Hepatic stellate cell (primary cell): Measurements from ENCODE around the gene MDN1.

Source experiments
- DNase-seq: peaks from one replicate; pipeline ENCODE4 v3.0.0; 2011; ENCODE audit warnings: low spot score

MDN1 gene

DNA sequence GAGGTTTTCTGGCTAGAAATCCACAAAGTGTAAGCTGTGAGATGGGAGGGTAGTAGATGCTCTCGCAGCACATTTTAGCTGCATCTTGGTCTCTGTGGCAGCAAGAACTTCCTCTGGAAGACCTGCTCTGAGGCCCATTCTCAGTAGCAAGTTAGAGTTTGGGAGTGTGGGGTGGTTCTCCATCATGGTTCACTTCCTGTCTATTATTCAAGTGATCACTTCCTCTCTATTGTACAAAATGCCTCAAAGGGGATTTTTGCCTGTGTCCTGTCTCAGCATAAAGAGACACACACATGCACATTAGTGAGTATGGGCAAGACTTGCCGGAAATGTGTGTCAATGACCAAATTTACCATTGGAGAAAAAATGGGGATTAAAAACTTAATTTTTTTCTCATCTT, 223.5 kb downstream of the MDN1 start:
- no peak for DNase-seq
